Pancreas (tissue), 10 donors: Measurements from ENCODE around the gene RAC2. TPM values are rescaled to one million over a fixed set of nuclear protein-coding genes. Genes with fewer than 3 reads are reported as not detected.

ENCODE experiments used
- ATAC-seq, 4 donors: fragments of 200-7000 bp; cut with Tn5 transposase; one replicate each; pipeline versions ENCODE4 v1.8.0 to v1.9.1; 2020; ENCODE audit warnings: mild to moderate bottlenecking in 4 of 4, moderate library complexity in 4 of 4
- DNase-seq, 6 donors: peaks; one replicate each; pipeline ENCODE4 v3.0.0-alpha.2; 2020
- FAIRE-seq: peaks from 2 replicates; lab custom pipeline; 2012; peaks lifted over from hg19 to GRCh38; lab: Jason Lieb, UNC
- H3K27ac ChIP-seq, 4 donors: fragments of 200-600 bp; sonication (generic); 1 replicate in 3 of 4; 2 replicates in 1 of 4; pipeline versions ENCODE4 v1.5.0 to v1.8.0; 2020
- H3K27me3 ChIP-seq, 4 donors: fragments of 200-600 bp; one replicate each; pipeline ENCODE4 v1.8.0; 2021
- H3K36me3 ChIP-seq, 3 donors: fragments of 200-600 bp; sonication (generic) in 1 of 3; one replicate each; pipeline versions ENCODE4 v1.5.0 to v1.8.0; 2020 to 2021
- H3K4me1 ChIP-seq, 3 donors: fragments of 200-600 bp; one replicate each; pipeline ENCODE4 v1.8.0; 2021
- H3K4me3 ChIP-seq, 4 donors: fragments of 200-600 bp; sonication (generic) in 2 of 4; one replicate each; pipeline versions ENCODE4 v1.5.0 to v1.8.0; 2020 to 2021
- H3K9me3 ChIP-seq, 4 donors: fragments of 200-600 bp; one replicate each; pipeline ENCODE4 v1.8.0; 2021
- WGBS, 2 donors: extraction: QIAGEN DNeasy Blood & Tissue Kit; methylation state at CpG; one replicate each; pipeline ENCODE4 v1.1.7; 2013; 5-methylcytosine and 5-hydroxymethylcytosine counted together
- intact Hi-C, 3 donors: fragments of 100-400 bp; cut with DNase I; formaldehyde crosslinking; loops; one replicate each; pipeline versions ENCODE4 v1.11.1 to v1.14.2; 2022
- polyA plus RNA-seq, 2 donors: library from polyadenylated mRNA; stranded (reverse); fragments of 200-250 nt; gene quantifications; one replicate each; pipeline ENCODE4 v1.2.3, GENCODE V29; 2013
- total RNA-seq, 6 donors: library from RNA; stranded (reverse); fragmentation: NEBNext Ultra II Directional in 4 of 6; extraction: Animal tissue kit (Norgen Biotek cat#: 25700) in 4 of 6; gene quantifications; one replicate each; pipeline versions ENCODE4 v1.2.1 to v1.2.4, GENCODE V29; 2021 to 2023
- TF ChIP-seq, protein P1 (sequence below), 4 donors: fragments of 200-600 bp; sonication (generic) in 3 of 4; IDR thresholded peaks; one replicate each; pipeline versions ENCODE4 v1.5.0 to v1.8.0; 2021; ENCODE audit warnings: antibody characterized with exemption in 4 of 4
- donor health status: healthy with polysubstance abuse.
- donor health status: DM: no; HTN: no; CAD: no; lungs with moderate emphysema.
- donor health status: DM: no; HTN: no; CAD: no.
- donor health status: control.
- donor health status: control.
- donor health status: Bipolar disorder and iron deficiency.
- donor health status: DM: yes; HTN: yes; CAD: no.
- donor health status: DM: no; HTN: no; CAD: no.
- donor health status: DM: no; HTN: no; CAD: no.
- donor health status: DM: yes; HTN: yes; CAD: no.

Gene RAC2
- total and polyA plus RNA-seq, 8 donors: 0.91 to 12.8 (median 3.0) TPM

DNA sequence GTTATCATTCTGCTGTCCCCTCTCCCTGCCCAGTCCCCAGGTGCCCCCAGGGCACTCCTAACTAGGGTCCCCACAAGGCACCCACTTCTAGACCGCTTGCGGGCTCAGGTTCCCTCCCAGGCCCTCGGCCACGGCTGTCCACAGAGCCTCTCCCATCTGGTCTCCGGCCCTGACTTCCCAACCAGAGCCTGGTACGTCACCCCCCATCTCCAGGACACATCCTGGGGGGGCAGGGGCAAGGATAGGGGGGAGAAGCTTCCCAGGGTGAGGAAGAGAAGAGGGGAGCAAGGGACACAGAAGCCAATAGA lies 32.2 kb downstream of the RAC2 start:
- WGBS, 2 donors: 68 to 73% methylated on average over 6 of the region's 6 CpGs
- Histone ChIP-seq H3K36me3 (no peaks in the 10 kb centered on the region), H3K9me3 (no peaks in the 10 kb centered on the region), H3K27ac (no peak overlapping the region), H3K4me1 (no peaks in the 10 kb centered on the region), H3K4me3 (no peak overlapping the region), H3K27me3 (no peaks in the 10 kb centered on the region)
- TF ChIP-seq, protein P1, sequence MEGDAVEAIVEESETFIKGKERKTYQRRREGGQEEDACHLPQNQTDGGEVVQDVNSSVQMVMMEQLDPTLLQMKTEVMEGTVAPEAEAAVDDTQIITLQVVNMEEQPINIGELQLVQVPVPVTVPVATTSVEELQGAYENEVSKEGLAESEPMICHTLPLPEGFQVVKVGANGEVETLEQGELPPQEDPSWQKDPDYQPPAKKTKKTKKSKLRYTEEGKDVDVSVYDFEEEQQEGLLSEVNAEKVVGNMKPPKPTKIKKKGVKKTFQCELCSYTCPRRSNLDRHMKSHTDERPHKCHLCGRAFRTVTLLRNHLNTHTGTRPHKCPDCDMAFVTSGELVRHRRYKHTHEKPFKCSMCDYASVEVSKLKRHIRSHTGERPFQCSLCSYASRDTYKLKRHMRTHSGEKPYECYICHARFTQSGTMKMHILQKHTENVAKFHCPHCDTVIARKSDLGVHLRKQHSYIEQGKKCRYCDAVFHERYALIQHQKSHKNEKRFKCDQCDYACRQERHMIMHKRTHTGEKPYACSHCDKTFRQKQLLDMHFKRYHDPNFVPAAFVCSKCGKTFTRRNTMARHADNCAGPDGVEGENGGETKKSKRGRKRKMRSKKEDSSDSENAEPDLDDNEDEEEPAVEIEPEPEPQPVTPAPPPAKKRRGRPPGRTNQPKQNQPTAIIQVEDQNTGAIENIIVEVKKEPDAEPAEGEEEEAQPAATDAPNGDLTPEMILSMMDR (IDR thresholded peaks at IDR 0.05): no peak
- no peak for DNase-seq
- intact Hi-C loops: no loop called here
- no peak for FAIRE-seq
- peak in 2 of 4 donors; percentile 25 to 46 for ATAC-seq

DNA sequence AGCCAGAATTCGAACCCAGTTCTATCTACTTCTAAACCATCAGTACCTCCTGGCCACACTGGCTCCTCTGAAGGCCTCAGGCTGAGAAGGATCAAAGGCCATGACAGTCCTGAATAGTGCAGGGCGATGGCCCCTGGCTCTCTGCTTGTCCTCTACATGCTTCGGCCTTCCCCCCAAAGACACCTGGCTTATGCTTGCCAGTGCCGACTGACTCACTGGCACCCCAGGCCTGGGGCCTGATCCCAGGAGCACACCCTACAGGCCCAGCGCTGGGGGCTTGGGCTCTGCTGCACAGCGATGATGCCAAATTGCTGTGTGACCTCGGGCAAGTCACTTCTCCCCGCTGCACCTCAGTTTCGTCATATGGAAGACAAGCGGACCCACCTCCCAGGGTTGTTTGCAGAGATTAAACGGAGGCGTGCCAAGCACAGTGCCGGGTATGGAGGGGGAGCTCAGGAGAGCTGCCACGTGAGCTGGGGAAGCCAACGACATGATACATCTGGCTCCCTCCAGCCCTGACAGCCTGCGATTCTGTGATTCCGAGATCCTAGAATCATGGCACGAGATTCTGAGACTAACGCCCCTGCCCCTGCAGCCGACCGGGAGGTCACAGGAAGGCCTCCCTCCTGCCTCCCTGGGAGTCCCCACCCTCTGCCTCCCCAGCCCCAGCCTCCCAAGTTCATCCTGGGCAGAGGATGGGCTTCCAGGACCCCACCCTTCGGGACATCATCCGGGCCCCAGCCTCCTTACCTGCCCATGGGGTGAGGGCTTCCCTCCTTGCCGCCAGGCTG lies 32.8 kb downstream of the RAC2 start:
- Histone ChIP-seq H3K9me3 (no peaks in the 10 kb centered on the region), H3K4me3 (no peak overlapping the region), H3K27ac (no peak overlapping the region), H3K27me3 (no peaks in the 10 kb centered on the region), H3K4me1 (no peaks in the 10 kb centered on the region), H3K36me3 (no peaks in the 10 kb centered on the region)
- TF ChIP-seq, protein P1 (IDR thresholded peaks at IDR 0.05): no peak
- intact Hi-C loops: no loop called here
- 70 to 76% methylated on average over 24 of the region's 24 CpGs for WGBS, 2 donors
- FAIRE-seq: no peak
- ATAC-seq: peak in 2 of 4 donors; percentile 32 to 42
- no peak for DNase-seq

DNA sequence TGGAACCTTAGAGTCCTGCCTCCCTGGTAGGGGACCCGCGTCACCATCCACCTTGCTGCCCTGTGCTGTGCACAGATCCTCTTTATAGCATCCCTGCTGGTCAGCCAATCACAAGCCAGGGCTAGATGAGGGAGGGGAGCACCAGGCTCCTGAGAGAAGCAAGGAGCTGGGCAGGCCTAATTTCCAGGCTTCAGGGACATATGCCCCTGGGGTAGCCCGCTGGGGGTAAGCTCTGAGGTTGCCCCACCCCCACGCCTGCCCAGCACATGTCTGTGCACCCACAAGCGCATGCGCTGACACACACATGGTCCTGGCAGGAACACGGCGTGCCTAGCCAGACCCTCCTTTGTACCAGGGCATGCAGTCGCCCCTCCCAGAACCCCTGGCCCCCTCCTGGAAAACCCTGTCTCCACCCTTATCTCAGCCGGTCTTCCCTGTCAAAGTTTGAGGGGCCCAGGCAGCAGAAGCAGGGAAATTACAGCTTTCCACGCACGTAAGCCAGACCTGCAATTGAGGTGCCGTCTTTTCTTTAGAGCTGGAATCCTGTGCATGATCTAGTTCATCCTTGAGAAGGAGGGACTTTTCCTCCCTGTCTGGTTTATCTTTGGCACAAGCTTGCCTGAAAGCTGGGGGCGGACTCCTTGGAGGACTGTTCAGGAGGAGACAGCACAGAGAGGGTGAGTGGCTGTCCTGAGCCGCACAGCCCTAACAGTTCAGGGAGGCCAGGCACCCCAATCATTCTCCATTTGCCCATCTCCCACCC lies 33.8 kb downstream of the RAC2 start:
- WGBS, 2 donors: 74 to 77% methylated on average over 14 to 15 of the region's 15 CpGs
- Histone ChIP-seq H3K27ac (no peak overlapping the region), H3K9me3 (no peaks in the 10 kb centered on the region), H3K27me3 (no peaks in the 10 kb centered on the region), H3K4me1 (no peaks in the 10 kb centered on the region), H3K4me3 (no peak overlapping the region), H3K36me3 (no peaks in the 10 kb centered on the region)
- TF ChIP-seq, protein P1 (IDR thresholded peaks at IDR 0.05): no peak
- no peak for ATAC-seq
- no peak for DNase-seq
- no peak for FAIRE-seq
- intact Hi-C loops: no loop called here

DNA sequence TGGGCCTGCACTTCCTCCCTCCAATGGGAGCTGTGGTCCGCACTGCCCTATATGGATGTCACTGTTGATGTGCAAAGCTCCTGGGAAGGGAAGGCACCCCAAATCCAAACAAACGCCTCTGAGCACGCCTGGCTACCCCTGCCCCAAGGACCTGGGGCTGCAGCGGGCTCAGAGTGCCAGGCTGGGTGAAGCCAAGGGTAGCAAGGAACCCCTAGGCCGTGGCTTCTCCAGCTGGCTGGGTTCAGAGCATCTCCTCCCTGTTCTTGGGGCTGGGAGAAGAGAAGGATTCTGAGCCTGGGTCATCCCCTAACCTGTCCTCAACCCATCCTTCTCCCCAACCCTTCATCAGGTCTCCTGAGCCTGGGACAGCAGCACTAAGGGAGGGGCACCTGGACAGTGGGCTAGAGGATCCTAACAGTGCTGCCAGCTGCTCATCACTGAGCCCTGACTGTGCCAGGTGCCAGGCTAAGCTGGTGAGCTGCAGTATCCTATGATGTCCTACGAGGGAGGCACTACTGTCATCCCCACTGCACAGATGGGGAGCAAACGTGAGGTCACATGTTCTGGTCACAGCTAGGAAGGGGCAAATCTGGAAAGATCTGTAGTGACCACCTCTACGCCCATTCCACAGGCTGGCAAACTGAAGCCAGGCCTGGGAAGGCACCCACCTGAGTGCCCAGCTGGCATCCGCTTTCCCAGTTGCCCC lies 34.8 kb downstream of the RAC2 start:
- intact Hi-C loops: loop anchor here in 2 of 3 donors (10.0 kb wide), 1 partner anchor 134 kb away; no protein-coding TSS in a partner anchor
- 67 to 84% methylated on average over 9 of the region's 9 CpGs for WGBS, 2 donors
- Histone ChIP-seq H3K9me3 (no peaks in the 10 kb centered on the region), H3K4me1 (no peaks in the 10 kb centered on the region), H3K4me3 (no peak overlapping the region), H3K27ac (no peak overlapping the region), H3K27me3 (no peaks in the 10 kb centered on the region), H3K36me3 (no peaks in the 10 kb centered on the region)
- no peak for DNase-seq
- FAIRE-seq: no peak
- TF ChIP-seq, protein P1 (IDR thresholded peaks at IDR 0.05): no peak
- ATAC-seq: no peak
